Naive B cell (primary cell): ENCODE measurements around the gene OOSP4B. TPM values are rescaled to one million over a fixed set of nuclear protein-coding genes. Genes with fewer than 3 reads are reported as not detected.
A peak's percentile ranks its signal among the peaks of the same experiment; 100 is the strongest.
"Not testable (repeated sequence)": the region's sequence is repeated elsewhere in the genome, so short reads cannot be mapped to it uniquely, and the experiment has no call there.

Experiments used
- ATAC-seq, 2 donors: fragments of 150-1000 bp; cut with Tn5 transposase; 2 replicates each; pipeline ENCODE4 v1.10.0; 2021; ENCODE audit warnings: low read depth in 2 of 2, mild to moderate bottlenecking in 2 of 2, moderate library complexity in 2 of 2
- DNase-seq: peaks from one replicate; pipeline ENCODE4 v3.0.0; 2022
- H3K27ac Mint-ChIP-seq, 6 donors: one replicate each; pipeline ENCODE4 v1.8.0; 2020 to 2022; ENCODE audit warnings: mild to moderate bottlenecking in 6 of 6, mixed read lengths in 6 of 6, moderate library complexity in 5 of 6, inconsistent platforms in 2 of 6
- H3K27me3 Mint-ChIP-seq, 3 donors: one replicate each; pipeline ENCODE4 v1.8.0; 2021 to 2022; ENCODE audit warnings: mixed read lengths in 3 of 3, mild to moderate bottlenecking in 1 of 3
- H3K36me3 Mint-ChIP-seq, 2 donors: one replicate each; pipeline ENCODE4 v1.8.0; 2020 to 2022; ENCODE audit warnings: mixed read lengths in 2 of 2, inconsistent platforms in 1 of 2, mild to moderate bottlenecking in 1 of 2
- H3K4me1 Mint-ChIP-seq, 3 donors: one replicate each; pipeline ENCODE4 v1.8.0; 2020 to 2022; ENCODE audit warnings: mixed read lengths in 3 of 3, inconsistent platforms in 1 of 3, mild to moderate bottlenecking in 1 of 3, moderate library complexity in 1 of 3
- H3K4me3 Mint-ChIP-seq, 8 donors: one replicate each; pipeline ENCODE4 v1.8.0; 2020 to 2022; ENCODE audit warnings: mild to moderate bottlenecking in 8 of 8, mixed read lengths in 8 of 8, moderate library complexity in 8 of 8, inconsistent platforms in 2 of 8
- H3K9me3 Mint-ChIP-seq, 7 donors: one replicate each; pipeline ENCODE4 v1.8.0; 2020 to 2022; ENCODE audit warnings: mixed read lengths in 7 of 7, mild to moderate bottlenecking in 5 of 7, inconsistent platforms in 2 of 7, moderate library complexity in 1 of 7
- polyA plus RNA-seq, 6 donors: library from polyadenylated mRNA; unstranded; fragments of 300-500 nt; fragmentation: Illumina TruSeq; gene quantifications; one replicate each; pipeline ENCODE4 v1.2.3, GENCODE V29; 2021; ENCODE audit warnings: low read depth in 6 of 6

The OOSP4B gene
- not detected for polyA plus RNA-seq

DNA sequence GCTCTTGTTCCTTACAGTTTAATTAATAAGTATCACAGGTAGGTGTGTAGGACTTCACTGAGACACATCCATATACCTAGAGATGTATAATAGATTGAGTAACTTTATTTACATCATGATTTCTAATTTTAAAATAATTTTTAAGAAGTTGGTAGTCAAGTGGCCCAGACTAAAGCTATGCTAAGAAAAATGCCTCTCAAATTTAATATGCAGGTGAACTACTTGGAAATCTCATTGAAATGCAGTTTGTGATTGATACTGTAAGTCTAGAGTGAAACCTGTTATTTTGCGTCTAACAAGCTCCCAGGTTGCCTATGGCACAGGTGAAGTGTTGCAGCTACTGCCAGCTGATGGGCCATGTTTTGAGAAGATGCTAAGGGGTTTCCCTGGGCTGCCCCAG is at the start of gene OOSP4B:
Gene OOSP4B, plus strand, starts transcription at position 301 of the 400 bp plus-strand sequence.
- Mint-ChIP-seq H3K27ac (no peak within 1 kb of the TSS), H3K4me1 (no peaks in the 10 kb centered on the region), H3K27me3 (peaks cover 0 to 20% (median 5%) of the 10 kb centered on the region in 3 donors), H3K4me3 (peak within 1 kb of the TSS in 1 of 8 donors; percentile 10), H3K9me3 (peaks cover 0 to 9% (median 0%) of the 10 kb centered on the region in 7 donors), H3K36me3 (no peaks in the 10 kb centered on the region)
- ATAC-seq (no peak), DNase-seq (no peak)

DNA sequence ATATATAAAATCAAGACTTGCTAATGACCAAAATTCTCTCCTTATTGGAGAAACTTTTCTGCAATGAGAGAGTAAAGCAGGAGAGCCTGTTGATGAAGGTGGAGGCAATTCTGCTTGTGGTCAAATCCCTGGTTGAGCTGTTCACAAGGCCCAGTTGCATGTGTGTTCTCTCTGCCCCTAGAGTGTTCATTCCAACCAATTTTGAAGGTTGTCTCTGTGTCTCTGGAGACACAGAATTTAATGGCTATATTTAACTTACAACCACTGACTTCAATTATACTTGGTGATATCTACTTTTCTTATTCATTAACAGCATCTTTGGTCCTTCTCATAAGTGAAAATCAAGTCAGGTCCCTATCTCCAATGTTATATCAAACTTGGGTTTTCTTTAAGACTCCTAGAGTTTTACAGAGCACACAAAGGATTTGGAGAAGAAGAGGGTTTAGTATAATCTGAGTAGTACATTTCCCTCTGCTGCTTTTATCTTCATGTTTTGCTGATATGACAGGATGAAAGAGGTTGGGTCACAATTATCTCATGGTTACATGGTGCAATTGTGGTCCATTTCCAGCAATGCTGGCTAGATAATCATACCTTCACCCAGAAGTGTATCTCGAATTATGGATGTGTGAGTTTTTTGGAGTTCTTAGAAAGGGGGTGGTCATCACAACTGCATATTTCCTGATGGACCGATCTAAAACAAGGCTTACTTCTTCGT is 49.1 kb upstream of the OOSP4B start:
- H3K27ac Mint-ChIP-seq: no peak overlapping the region
- no peaks in the 10 kb centered on the region for H3K4me1 Mint-ChIP-seq
- no peaks in the 10 kb centered on the region for H3K36me3 Mint-ChIP-seq
- DNase-seq (no peak), ATAC-seq (no peak)
- no peak overlapping the region for H3K4me3 Mint-ChIP-seq
- H3K9me3 Mint-ChIP-seq: no peaks in the 10 kb centered on the region
- H3K27me3 Mint-ChIP-seq: peaks cover 0 to 4% (median 0%) of the 10 kb centered on the region in 3 donors

DNA sequence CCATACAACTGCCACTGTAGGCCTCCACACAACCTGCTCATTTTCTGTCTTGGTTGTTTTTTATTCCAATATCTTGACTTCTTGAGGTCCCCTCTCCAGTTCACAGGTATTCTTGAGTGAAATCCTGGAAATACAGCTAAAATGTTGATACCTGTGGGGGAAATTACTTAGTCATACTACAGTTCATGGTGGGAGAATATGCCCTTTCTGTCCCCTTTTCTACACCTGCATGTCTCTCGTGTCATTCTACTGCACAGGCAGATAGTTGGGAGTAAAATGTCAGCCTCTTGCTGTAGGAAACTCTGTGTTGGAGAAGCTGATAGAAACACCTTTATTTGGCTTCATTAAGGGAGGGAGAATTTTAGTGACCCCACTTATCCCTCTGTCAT is 48.6 kb upstream of the OOSP4B start:
- H3K27ac Mint-ChIP-seq: no peak overlapping the region
- no peaks in the 10 kb centered on the region for H3K36me3 Mint-ChIP-seq
- DNase-seq (no peak), ATAC-seq (no peak)
- no peak overlapping the region for H3K4me3 Mint-ChIP-seq
- no peaks in the 10 kb centered on the region for H3K4me1 Mint-ChIP-seq
- H3K9me3 Mint-ChIP-seq: no peaks in the 10 kb centered on the region
- peaks cover 0 to 5% (median 0%) of the 10 kb centered on the region in 3 donors for H3K27me3 Mint-ChIP-seq

DNA sequence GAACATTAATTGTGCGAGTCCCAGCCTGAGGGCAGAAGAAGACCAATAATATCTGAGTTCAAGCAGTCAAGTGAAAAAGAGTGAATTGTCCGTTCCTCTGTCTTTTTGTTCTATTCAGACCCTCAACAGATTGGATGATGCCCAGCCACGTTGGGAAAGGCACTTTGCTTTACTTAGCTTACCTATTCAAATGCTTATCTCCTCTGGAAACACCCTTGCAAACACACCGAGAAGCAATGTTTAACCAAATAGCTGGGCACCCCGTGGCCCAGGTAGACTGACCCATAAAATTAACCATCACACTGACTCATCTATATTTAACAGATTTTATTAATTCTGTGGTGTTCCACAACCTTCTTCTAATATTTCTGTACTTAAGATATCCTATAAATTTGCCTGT is 43.9 kb upstream of the OOSP4B start:
- H3K4me1 Mint-ChIP-seq: no peaks in the 10 kb centered on the region
- no peaks in the 10 kb centered on the region for H3K9me3 Mint-ChIP-seq
- H3K27ac Mint-ChIP-seq: no peak overlapping the region
- peaks cover 0 to 5% (median 4%) of the 10 kb centered on the region in 3 donors for H3K27me3 Mint-ChIP-seq
- no peak overlapping the region for H3K4me3 Mint-ChIP-seq
- ATAC-seq (no peak), DNase-seq (no peak)
- H3K36me3 Mint-ChIP-seq: no peaks in the 10 kb centered on the region

DNA sequence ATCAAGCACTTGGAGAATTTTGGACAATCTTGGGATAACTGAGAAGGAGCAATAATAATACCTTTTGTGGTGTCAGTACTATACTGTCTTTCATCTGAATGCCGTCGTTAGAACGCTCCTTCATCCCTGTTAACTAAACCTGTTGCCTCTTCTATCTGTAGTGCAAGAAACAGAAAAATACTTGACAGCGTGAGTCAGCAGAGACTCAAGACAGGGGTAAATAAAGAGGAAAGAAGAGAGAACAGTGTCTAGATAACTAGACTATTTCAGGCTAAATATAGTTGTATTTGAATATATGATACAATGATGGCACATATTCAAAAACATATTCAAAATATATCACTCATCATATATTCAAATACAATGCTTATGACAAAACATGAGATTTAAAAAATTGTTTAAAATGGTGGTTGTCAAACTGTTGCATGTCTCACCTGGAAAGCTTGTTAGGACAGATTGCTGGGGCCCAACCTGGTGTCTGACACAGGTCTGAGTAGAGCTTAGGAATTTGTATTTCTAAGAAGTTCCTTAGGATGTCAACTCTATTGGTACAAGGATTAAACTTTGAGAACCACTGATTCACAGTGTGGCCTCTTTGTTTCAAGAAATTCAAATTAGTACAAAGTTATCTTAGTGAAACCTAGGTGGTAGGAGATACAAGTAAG is 35.7 kb upstream of the OOSP4B start:
- no peak overlapping the region for H3K4me3 Mint-ChIP-seq
- DNase-seq (no peak), ATAC-seq (no peak)
- peaks cover 0 to 5% (median 3%) of the 10 kb centered on the region in 3 donors for H3K4me1 Mint-ChIP-seq
- H3K36me3 Mint-ChIP-seq: no peaks in the 10 kb centered on the region
- H3K27me3 Mint-ChIP-seq: peaks cover 23 to 32% (median 30%) of the 10 kb centered on the region in 3 donors
- peaks cover 0 to 4% (median 0%) of the 10 kb centered on the region in 7 donors for H3K9me3 Mint-ChIP-seq
- no peak overlapping the region for H3K27ac Mint-ChIP-seq

DNA sequence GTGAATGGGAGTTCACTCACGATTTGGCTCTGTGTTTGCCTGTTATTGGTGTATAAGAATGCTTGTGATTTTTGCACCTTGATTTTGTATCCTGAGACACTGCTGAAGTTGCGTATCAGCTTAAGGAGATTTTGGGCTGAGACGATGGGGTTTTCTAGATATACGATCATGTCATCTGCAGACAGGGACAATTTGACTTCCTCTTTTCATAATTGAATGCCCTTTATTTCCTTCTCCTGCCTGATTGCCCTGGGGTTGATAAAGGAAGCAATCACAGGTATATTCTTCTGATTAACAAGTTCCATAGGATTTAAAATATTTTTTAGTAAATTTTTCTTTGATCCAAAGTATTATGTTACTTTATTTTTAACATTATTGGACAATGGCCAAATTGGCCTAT is 34.9 kb upstream of the OOSP4B start:
- not testable (repeated sequence) for H3K27ac Mint-ChIP-seq, H3K4me1 Mint-ChIP-seq, DNase-seq, H3K4me3 Mint-ChIP-seq, H3K9me3 Mint-ChIP-seq, H3K36me3 Mint-ChIP-seq, ATAC-seq
- peaks cover 24 to 32% (median 30%) of the 10 kb centered on the region in 3 donors for H3K27me3 Mint-ChIP-seq

DNA sequence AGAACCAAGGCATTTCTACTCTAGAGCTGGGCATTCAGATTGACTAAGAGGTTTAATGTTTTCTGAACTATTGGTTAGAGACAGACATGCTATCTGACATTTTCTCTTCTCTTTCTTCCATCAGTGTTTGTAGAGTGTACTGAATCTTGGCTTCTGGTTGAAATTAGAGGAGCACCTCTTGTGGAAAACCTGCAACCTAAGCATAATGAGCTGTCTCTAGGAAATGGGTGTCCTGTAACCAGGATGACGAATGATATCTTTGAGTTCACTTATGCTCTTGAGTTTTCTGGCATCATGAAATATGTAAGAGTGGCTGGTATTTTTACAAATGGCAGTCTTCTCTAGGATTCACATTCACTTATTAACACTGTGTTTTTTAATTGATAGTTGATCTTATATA is 33.8 kb upstream of the OOSP4B start:
- Mint-ChIP-seq H3K27me3 (peaks cover 27 to 30% (median 29%) of the 10 kb centered on the region in 3 donors), H3K9me3 (peaks cover 0 to 4% (median 0%) of the 10 kb centered on the region in 7 donors), H3K4me1 (peaks cover 0 to 5% (median 3%) of the 10 kb centered on the region in 3 donors), H3K27ac (no peak overlapping the region), H3K4me3 (no peak overlapping the region), H3K36me3 (no peaks in the 10 kb centered on the region)
- DNase-seq (no peak), ATAC-seq (no peak)

DNA sequence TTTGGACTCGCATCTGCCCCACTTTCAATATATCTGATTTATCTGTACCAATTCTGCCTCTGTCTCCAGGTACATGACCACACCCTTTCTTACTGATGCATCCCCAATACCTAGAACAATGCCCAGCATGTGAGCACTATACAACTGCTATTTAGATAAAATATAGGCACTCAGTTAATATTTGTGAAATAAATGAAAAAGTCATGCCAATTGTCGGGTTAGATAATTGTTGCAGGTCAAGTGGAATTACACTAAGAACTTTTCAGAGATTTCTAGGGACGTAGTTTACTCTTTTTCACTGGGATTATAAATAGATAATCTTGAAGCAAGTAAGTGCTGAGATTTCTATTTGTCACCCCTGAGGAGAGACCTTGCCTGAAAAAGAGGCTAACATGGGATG is 32.6 kb upstream of the OOSP4B start:
- Mint-ChIP-seq H3K4me1 (peaks cover 0 to 5% (median 3%) of the 10 kb centered on the region in 3 donors), H3K4me3 (no peak overlapping the region)
- ATAC-seq: no peak

DNA sequence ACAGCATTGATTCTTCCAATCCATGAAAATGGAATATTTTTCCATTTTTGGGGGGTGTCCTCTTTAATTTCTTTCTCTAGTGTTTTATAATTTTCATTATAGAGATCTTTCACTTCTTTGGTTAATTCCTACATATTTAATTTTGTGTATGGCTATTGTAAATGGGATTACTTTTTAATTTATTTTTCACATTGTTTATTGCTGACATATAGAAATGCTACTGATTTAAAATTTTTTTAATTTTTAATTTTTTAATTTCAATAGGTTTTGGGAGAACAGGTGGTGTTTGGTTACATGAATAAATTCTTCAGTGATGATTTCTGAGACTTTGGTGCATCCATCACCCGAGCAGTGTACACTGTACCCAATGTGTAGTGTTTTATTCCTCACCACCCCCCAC is 26.6 kb upstream of the OOSP4B start:
- Mint-ChIP-seq H3K36me3 (peaks cover 7 to 16% of the 10 kb centered on the region in 2 donors), H3K4me1 (no peaks in the 10 kb centered on the region), H3K27ac (no peak overlapping the region), H3K9me3 (peaks cover 7 to 55% (median 23%) of the 10 kb centered on the region in 7 donors), H3K4me3 (no peak overlapping the region), H3K27me3 (peaks cover 4 to 29% (median 18%) of the 10 kb centered on the region in 3 donors)
- DNase-seq (no peak), ATAC-seq (no peak)

More for the DNA sequence above, 32.6 kb upstream of the OOSP4B start:
- Mint-ChIP-seq H3K27me3 (peaks cover 20 to 23% (median 23%) of the 10 kb centered on the region in 3 donors), H3K27ac (peak overlapping the region in 1 of 6 donors; percentile 50), H3K36me3 (no peaks in the 10 kb centered on the region), H3K9me3 (peaks cover 0 to 6% (median 0%) of the 10 kb centered on the region in 7 donors)
- no peak for DNase-seq

DNA sequence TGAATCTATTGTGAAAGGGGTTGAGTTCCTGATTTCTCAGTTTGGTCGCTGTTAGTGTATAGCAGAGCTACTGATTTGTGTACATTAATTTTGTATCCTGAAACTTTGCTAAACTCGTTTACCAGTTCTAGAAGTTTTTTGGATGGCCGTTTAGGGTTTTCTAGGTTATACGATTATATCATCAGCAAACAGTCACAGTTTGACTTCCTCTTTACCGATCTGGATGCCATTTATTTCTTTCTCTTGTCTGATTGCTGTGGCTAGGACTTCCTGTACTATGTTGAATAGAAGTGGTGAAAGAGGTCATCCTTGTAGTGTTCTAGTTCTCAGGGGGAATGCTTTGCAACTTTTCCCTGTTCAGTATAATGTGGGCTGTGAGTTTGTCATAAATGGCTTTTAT is 24.6 kb upstream of the OOSP4B start:
- no peak overlapping the region for H3K27ac Mint-ChIP-seq
- peaks cover 7 to 55% (median 23%) of the 10 kb centered on the region in 7 donors for H3K9me3 Mint-ChIP-seq
- H3K4me1 Mint-ChIP-seq: no peaks in the 10 kb centered on the region
- ATAC-seq (no peak), DNase-seq (no peak)
- H3K27me3 Mint-ChIP-seq: peaks cover 4 to 25% (median 18%) of the 10 kb centered on the region in 3 donors
- H3K4me3 Mint-ChIP-seq: no peak overlapping the region
- H3K36me3 Mint-ChIP-seq: peaks cover 7 to 16% of the 10 kb centered on the region in 2 donors

DNA sequence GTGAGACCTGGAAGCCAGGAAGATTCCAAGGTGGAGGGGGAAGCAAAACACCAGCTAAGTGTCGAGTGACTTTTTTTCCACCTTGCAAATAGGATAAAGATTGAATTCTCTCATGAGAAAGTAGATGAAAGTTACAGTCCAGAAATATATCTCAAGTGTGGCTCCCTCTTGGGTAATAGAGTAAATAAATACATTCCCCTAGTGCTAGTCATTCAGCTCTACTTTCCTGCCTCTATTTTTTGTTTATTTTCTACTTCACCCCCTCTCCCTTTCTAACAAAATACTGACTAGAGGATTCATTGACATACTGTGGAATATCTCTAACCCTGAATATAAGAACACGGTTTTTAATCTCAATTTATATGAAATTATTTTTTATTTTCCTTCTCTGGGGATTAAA is 19.2 kb upstream of the OOSP4B start:
- Mint-ChIP-seq H3K36me3 (peaks cover 0 to 3% of the 10 kb centered on the region in 2 donors), H3K27me3 (peaks cover 3 to 34% (median 31%) of the 10 kb centered on the region in 3 donors), H3K4me3 (no peak overlapping the region), H3K4me1 (no peaks in the 10 kb centered on the region), H3K9me3 (peaks cover 0 to 17% (median 3%) of the 10 kb centered on the region in 7 donors), H3K27ac (no peak overlapping the region)
- DNase-seq: no peak
- ATAC-seq: no peak

DNA sequence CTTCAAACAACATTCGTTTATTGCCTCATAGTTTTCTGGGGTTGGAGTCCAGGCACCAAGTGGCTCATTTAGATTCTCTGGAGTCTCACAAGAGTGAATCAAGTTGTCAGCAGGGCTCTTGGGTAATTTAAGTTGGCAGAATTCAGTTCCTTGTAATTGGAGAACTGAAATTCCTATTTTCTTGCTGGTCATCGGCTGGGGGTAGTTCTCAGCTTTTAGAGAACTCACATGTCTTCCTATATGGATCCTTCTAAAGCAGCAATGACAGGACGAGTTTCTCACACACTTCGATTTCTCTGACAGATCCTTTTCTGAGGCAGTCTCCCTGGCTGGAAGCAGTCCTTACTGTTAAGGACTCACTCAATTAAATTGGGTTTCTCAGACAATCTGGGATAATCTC is 17.3 kb upstream of the OOSP4B start:
- H3K27ac Mint-ChIP-seq: no peak overlapping the region
- H3K27me3 Mint-ChIP-seq: peaks cover 4 to 30% (median 28%) of the 10 kb centered on the region in 3 donors
- peaks cover 0 to 3% (median 0%) of the 10 kb centered on the region in 7 donors for H3K9me3 Mint-ChIP-seq
- ATAC-seq: no peak
- no peaks in the 10 kb centered on the region for H3K36me3 Mint-ChIP-seq
- DNase-seq: no peak
- H3K4me3 Mint-ChIP-seq: no peak overlapping the region
- no peaks in the 10 kb centered on the region for H3K4me1 Mint-ChIP-seq

DNA sequence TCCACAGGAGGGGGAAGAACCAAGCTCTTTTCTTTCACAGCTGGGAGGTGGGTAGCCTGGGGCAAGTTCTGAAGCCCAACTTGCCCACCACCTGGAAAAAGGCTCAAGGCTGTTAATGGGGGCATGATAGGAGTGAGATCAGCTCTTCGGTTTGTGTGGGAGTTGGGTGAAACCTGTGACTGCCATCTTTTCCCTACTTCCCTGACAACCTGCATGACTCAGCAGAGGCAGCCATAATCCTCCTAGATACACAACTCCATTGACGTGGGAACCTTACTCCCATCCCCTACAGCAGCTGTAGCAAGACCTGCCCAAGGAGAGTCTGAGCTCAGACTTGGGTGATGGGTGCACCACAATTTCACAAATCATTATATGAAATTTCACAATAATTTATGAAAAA is 13.3 kb upstream of the OOSP4B start:
- peaks cover 4 to 29% (median 23%) of the 10 kb centered on the region in 3 donors for H3K27me3 Mint-ChIP-seq
- no peaks in the 10 kb centered on the region for H3K36me3 Mint-ChIP-seq
- H3K4me3 Mint-ChIP-seq: no peak overlapping the region
- H3K9me3 Mint-ChIP-seq: peaks cover 0 to 3% (median 0%) of the 10 kb centered on the region in 7 donors
- no peak for ATAC-seq
- H3K4me1 Mint-ChIP-seq: no peaks in the 10 kb centered on the region
- DNase-seq: no peak
- H3K27ac Mint-ChIP-seq: no peak overlapping the region

DNA sequence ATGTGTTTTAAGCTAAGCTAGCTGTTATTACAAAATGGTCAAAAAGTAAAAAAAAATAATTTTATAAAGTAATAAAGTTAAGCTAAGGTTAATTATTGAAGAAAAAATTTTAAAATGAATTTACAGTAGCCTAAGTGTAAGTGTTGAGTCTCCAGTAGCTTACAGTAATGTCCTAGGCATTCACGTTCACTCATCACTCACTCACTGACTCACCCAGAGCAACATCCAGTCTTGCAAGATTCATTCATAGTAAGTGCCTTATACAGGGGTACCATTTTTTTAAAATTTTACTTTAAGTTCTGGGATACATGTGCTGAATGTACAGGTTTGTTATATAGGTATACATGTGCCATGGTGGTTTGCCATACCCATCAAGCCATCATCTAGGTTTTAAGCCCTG is 11.6 kb upstream of the OOSP4B start:
- DNase-seq: no peak
- ATAC-seq: no peak
- no peak overlapping the region for H3K4me3 Mint-ChIP-seq
- H3K9me3 Mint-ChIP-seq: peaks cover 0 to 3% (median 0%) of the 10 kb centered on the region in 7 donors
- H3K36me3 Mint-ChIP-seq: no peaks in the 10 kb centered on the region
- peaks cover 6 to 33% (median 15%) of the 10 kb centered on the region in 3 donors for H3K27me3 Mint-ChIP-seq
- no peaks in the 10 kb centered on the region for H3K4me1 Mint-ChIP-seq
- no peak overlapping the region for H3K27ac Mint-ChIP-seq
